HAP-1 (cell line): ENCODE measurements around the gene GRID2IP.
A peak's percentile ranks its signal among the peaks of the same experiment; 100 is the strongest.
"Not testable (repeated sequence)": the region's sequence is repeated elsewhere in the genome, so short reads cannot be mapped to it uniquely, and the experiment has no call there.

ENCODE experiments used
- DNase-seq, 2 experiments: peaks; one replicate each; pipeline ENCODE4 v3.0.0-alpha.2; 2016 to 2020; ENCODE audit warnings: low spot score in 2 of 2
- H3K27me3 ChIP-seq: fragments of 250-450 bp; sonication (Bioruptor Pico); 2 replicates; pipeline ENCODE4 v1.5.1; 2020; ENCODE audit warnings: low read depth, mild to moderate bottlenecking, moderate library complexity
- H3K36me3 ChIP-seq: fragments of 250-450 bp; sonication (Bioruptor Pico); replicated peaks from 2 replicates; pipeline ENCODE4 v1.5.1; 2020; ENCODE audit warnings: mild to moderate bottlenecking
- H3K4me1 ChIP-seq: fragments of 250-450 bp; sonication (Bioruptor Pico); 2 replicates; pipeline ENCODE4 v1.5.1; 2020; ENCODE audit warnings: mild to moderate bottlenecking
- H3K4me3 ChIP-seq: fragments of 250-450 bp; sonication (Bioruptor Pico); 2 replicates; pipeline ENCODE4 v1.5.1; 2020; ENCODE audit warnings: mild to moderate bottlenecking, moderate library complexity
- H3K9me3 ChIP-seq: fragments of 250-450 bp; sonication (Bioruptor Pico); 2 replicates; pipeline ENCODE4 v1.5.1; 2020; ENCODE audit warnings: mild to moderate bottlenecking, moderate library complexity
- in situ Hi-C: fragments of 300-500 bp; cut with MboI; formaldehyde crosslinking; loops from 3 replicates; pipeline ENCODE4 v1.14.3; 2020; ENCODE audit warnings: low sequenced_read_pairs, inconsistent platforms, mixed read lengths

The GRID2IP gene

GRCh38 chr7:6449884-6450283 is 101.4 kb downstream of the GRID2IP start:
- H3K4me1 ChIP-seq, H3K9me3 ChIP-seq, H3K4me3 ChIP-seq, H3K27me3 ChIP-seq, H3K36me3 ChIP-seq, DNase-seq, in situ Hi-C loops: not testable (repeated sequence)

GRCh38 chr7:6448943-6449543 is 102.2 kb downstream of the GRID2IP start:
- H3K4me1 ChIP-seq: peaks cover 7% of the 10 kb centered on the region; the same call in 1 of the 2 replicates
- in situ Hi-C loops: no loop called here
- peaks cover 18% of the 10 kb centered on the region for H3K36me3 ChIP-seq
- H3K27me3 ChIP-seq: no peaks in the 10 kb centered on the region
- H3K9me3 ChIP-seq: no peaks in the 10 kb centered on the region
- H3K4me3 ChIP-seq: peak overlapping the region; percentile 99
- DNase-seq: no peak

GRCh38 chr7:6447581-6448199 is 103.6 kb downstream of the GRID2IP start, which contains the start of gene DAGLB:
Gene DAGLB (minus strand): TSS chr7:6447954. CDS start chr7:6447842, 112 bp downstream.
- Histone ChIP-seq H3K27me3 (no peaks in the 10 kb centered on the region), H3K9me3 (no peaks in the 10 kb centered on the region)
- in situ Hi-C loops: no loop called here

More at GRCh38 chr7:6447581-6448199, 103.6 kb downstream of the GRID2IP start, which contains the start of gene DAGLB:
- Histone ChIP-seq H3K4me3 (peak within 1 kb of the TSS; percentile 99), H3K36me3 (peaks cover 27% of the 10 kb centered on the region), H3K4me1 (peaks cover 7% of the 10 kb centered on the region; the same call in 1 of the 2 replicates)
- DNase-seq: peak; percentile 91 to 96
